Esophagus squamous epithelium (tissue), 5 donors: Measurements from ENCODE around the gene LTBP1. TPM values are rescaled to one million over a fixed set of nuclear protein-coding genes. Genes with fewer than 3 reads are reported as not detected.

Experiments used
- DNase-seq: peaks from one replicate; lab custom pipeline; 2025; lab: John Stamatoyannopoulos, UW
- H3K27ac ChIP-seq, 4 donors: fragments of 200-600 bp; sonication (generic); one replicate each; pipeline ENCODE4 v1.5.1; 2016 to 2019; ENCODE audit warnings: mild to moderate bottlenecking in 1 of 4
- H3K27me3 ChIP-seq, 4 donors: fragments of 200-600 bp; sonication (generic); 1 replicate in 3 of 4; 2 replicates in 1 of 4; pipeline versions ENCODE4 v1.5.1 to v1.6.0; 2017 to 2021; ENCODE audit warnings: antibody characterized with exemption in 1 of 4
- H3K36me3 ChIP-seq, 3 donors: fragments of 200-600 bp; sonication (generic); one replicate each; pipeline ENCODE4 v1.5.1; 2016 to 2019
- H3K4me1 ChIP-seq, 3 donors: fragments of 200-600 bp; sonication (generic); one replicate each; pipeline ENCODE4 v1.5.1; 2017 to 2019
- H3K4me3 ChIP-seq, 4 donors: fragments of 200-600 bp; sonication (generic); 1 replicate in 3 of 4; 2 replicates in 1 of 4; pipeline ENCODE4 v1.5.1; 2016 to 2019; ENCODE audit warnings: mild to moderate bottlenecking in 2 of 4, moderate library complexity in 1 of 4
- H3K9me3 ChIP-seq, 3 donors: fragments of 200-600 bp; sonication (generic); one replicate each; pipeline ENCODE4 v1.5.1; 2016 to 2019
- CTCF ChIP-seq, 6 experiments: fragments of 450-650 bp in 4 of 6; fragments of 200-600 bp in 2 of 6; sonication (generic) in 2 of 6; IDR thresholded peaks; one replicate each; pipeline ENCODE4 v1.5.1; 2016 to 2019; ENCODE audit warnings: antibody characterized with exemption in 6 of 6, mild to moderate bottlenecking in 4 of 6, moderate library complexity in 4 of 6
- POLR2A ChIP-seq, 4 donors: fragments of 450-650 bp; IDR thresholded peaks; one replicate each; pipeline ENCODE4 v1.6.1; 2017; ENCODE audit warnings: antibody characterized with exemption in 4 of 4, mild to moderate bottlenecking in 4 of 4, moderate library complexity in 3 of 4
- WGBS, 2 donors: methylation state at CpG; one replicate each; pipeline ENCODE4 v1.1.5; 2018; 5-methylcytosine and 5-hydroxymethylcytosine counted together
- intact Hi-C: fragments of 100-400 bp; cut with DNase I; formaldehyde crosslinking; loops from one replicate; pipeline ENCODE4 v1.15.0; 2022
- total RNA-seq, 4 donors: library from RNA; depleted of rRNA; stranded (reverse); fragments of >200 nt; gene quantifications; one replicate each; pipeline ENCODE4 v1.1.0, GENCODE V29; 2016
- donor health status: DM: yes; HTN: yes; CAD: no.

The LTBP1 gene
- total RNA-seq, 4 donors from 2014 or later: 5.5 to 69.4 (median 32.6) TPM

GRCh38 chr2:32952761-32953476 is 6.2 kb downstream of the LTBP1 start:
- no peak for DNase-seq
- Histone ChIP-seq H3K4me1 (peaks cover 0 to 4% (median 0%) of the 10 kb centered on the region in 3 donors), H3K4me3 (no peak overlapping the region), H3K36me3 (no peaks in the 10 kb centered on the region), H3K9me3 (no peaks in the 10 kb centered on the region), H3K27ac (no peak overlapping the region), H3K27me3 (peaks cover 0 to 6% (median 0%) of the 10 kb centered on the region in 4 donors)
- 80 to 83% methylated on average over 9 to 10 of the region's 10 CpGs for WGBS, 2 donors
- no peak for TF ChIP-seq POLR2A (IDR thresholded peaks at IDR 0.05)
- TF ChIP-seq CTCF (IDR thresholded peaks at IDR 0.05): no peak
- intact Hi-C loops: no loop called here

GRCh38 chr2:32954206-32954605 is 7.5 kb downstream of the LTBP1 start:
- intact Hi-C loops: no loop called here
- DNase-seq: no peak
- TF ChIP-seq CTCF (IDR thresholded peaks at IDR 0.05): no peak
- TF ChIP-seq POLR2A (IDR thresholded peaks at IDR 0.05): no peak
- H3K4me3 ChIP-seq: no peak overlapping the region
- H3K27ac ChIP-seq: no peak overlapping the region
- no peaks in the 10 kb centered on the region for H3K9me3 ChIP-seq
- H3K36me3 ChIP-seq: no peaks in the 10 kb centered on the region
- no peaks in the 10 kb centered on the region for H3K4me1 ChIP-seq
- 87 to 88% methylated on average over 4 to 5 of the region's 5 CpGs for WGBS, 2 donors
- no peaks in the 10 kb centered on the region for H3K27me3 ChIP-seq

- H3K27me3 ChIP-seq: no peaks in the 10 kb centered on the region
- H3K4me3 ChIP-seq: no peak overlapping the region
- no peaks in the 10 kb centered on the region for H3K36me3 ChIP-seq
- H3K4me1 ChIP-seq: no peaks in the 10 kb centered on the region
- H3K27ac ChIP-seq: no peak overlapping the region
- no peaks in the 10 kb centered on the region for H3K9me3 ChIP-seq
- intact Hi-C loops: no loop called here
- TF ChIP-seq CTCF (IDR thresholded peaks at IDR 0.05) (no peak), POLR2A (IDR thresholded peaks at IDR 0.05) (no peak)
- DNase-seq: no peak
Observed at GRCh38 chr2:32958821-32959220, 12.1 kb downstream of the LTBP1 start.

GRCh38 chr2:32960238-32960637 is 13.5 kb downstream of the LTBP1 start:
- Histone ChIP-seq H3K4me3 (no peak overlapping the region), H3K9me3 (no peaks in the 10 kb centered on the region), H3K27me3 (no peaks in the 10 kb centered on the region), H3K27ac (no peak overlapping the region), H3K36me3 (no peaks in the 10 kb centered on the region), H3K4me1 (no peaks in the 10 kb centered on the region)
- 95 to 100% methylated on average over 1 of the region's 1 CpG for WGBS, 2 donors
- TF ChIP-seq CTCF (IDR thresholded peaks at IDR 0.05) (no peak), POLR2A (IDR thresholded peaks at IDR 0.05) (no peak)
- intact Hi-C loops: no loop called here
- no peak for DNase-seq

- no peaks in the 10 kb centered on the region for H3K27me3 ChIP-seq
- 93 to 94% methylated on average over 9 of the region's 9 CpGs for WGBS, 2 donors
- H3K4me3 ChIP-seq: no peak overlapping the region
- no peak for TF ChIP-seq CTCF (IDR thresholded peaks at IDR 0.05)
- no peak for TF ChIP-seq POLR2A (IDR thresholded peaks at IDR 0.05)
- DNase-seq: no peak
- H3K36me3 ChIP-seq: no peaks in the 10 kb centered on the region
- H3K27ac ChIP-seq: no peak overlapping the region
- H3K4me1 ChIP-seq: no peaks in the 10 kb centered on the region
- no peaks in the 10 kb centered on the region for H3K9me3 ChIP-seq
- intact Hi-C loops: no loop called here
Observed at GRCh38 chr2:32960647-32961403, 14.1 kb downstream of the LTBP1 start.
